SK-N-MC (cell line): Measurements from ENCODE around the gene DZIP1L.

ENCODE experiments used
- EZH2 ChIP-seq: fragments of 200-600 bp; sonication (generic); IDR thresholded peaks from one replicate; pipeline ENCODE4 v1.6.1; 2017; ENCODE audit warnings: antibody characterized with exemption
- FOXP2 ChIP-seq: optimal IDR thresholded peaks from 2 replicates; pipeline ENCODE3; 2011; ENCODE audit warnings: mild to moderate bottlenecking, moderate library complexity; ENCODE audit not compliant: insufficient read depth; ENCODE audit errors: extremely low read length, control extremely low read depth
- POLR2AphosphoS5 ChIP-seq: IDR thresholded peaks from 2 replicates; pipeline ENCODE4 v1.6.1; 2012; ENCODE audit warnings: mild to moderate bottlenecking, low read depth, low read length, borderline replicate concordance

DNA sequence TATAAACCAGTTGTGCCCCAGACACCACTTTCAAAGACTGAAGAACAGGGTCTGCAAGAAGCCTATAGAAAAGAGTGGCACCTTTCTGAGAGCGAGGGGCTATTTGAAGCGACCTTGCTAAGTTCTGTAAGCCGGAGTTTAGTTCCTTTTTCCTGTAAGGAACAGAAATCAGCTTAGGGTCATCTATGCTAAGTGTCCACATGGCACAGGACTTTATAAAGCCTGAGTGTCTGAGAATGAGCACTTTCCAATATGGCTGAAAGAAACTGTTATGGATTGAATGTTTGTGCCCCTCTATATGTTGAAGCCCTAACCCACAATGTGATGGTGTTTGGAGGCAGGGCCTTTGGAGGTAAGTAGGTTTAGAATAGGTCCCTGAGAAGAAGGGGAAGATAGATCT lies 20.8 kb upstream of the DZIP1L start:
- TF ChIP-seq POLR2AphosphoS5 (no peak), EZH2 (no peak), FOXP2 (no peak)
